Spleen (tissue), 7 donors: ENCODE results near the gene NSUN3.

Experiments used
- POLR2A ChIP-seq, 3 donors: fragments of 450-650 bp; IDR thresholded peaks; one replicate each; pipeline ENCODE4 v1.5.1; 2017; ENCODE audit warnings: antibody characterized with exemption in 3 of 3, mild to moderate bottlenecking in 1 of 3
- TF ChIP-seq, protein P1 (sequence below), 11 experiments: fragments of 200-600 bp in 7 of 11; fragments of 450-650 bp in 4 of 11; sonication (generic) in 4 of 11; IDR thresholded peaks in 8 of 11; conservative IDR thresholded peaks in 3 of 11; 1 replicate in 7 of 11; 2 replicates in 4 of 11; pipeline versions ENCODE4 v1.4.0 to v1.8.0; 2016 to 2021; ENCODE audit warnings: antibody characterized with exemption in 11 of 11, inconsistent platforms in 4 of 11, mild to moderate bottlenecking in 1 of 11
- donor health status: DM: no; HTN: no; CAD: no; lungs with moderate emphysema.
- donor health status: DM: no; HTN: no; CAD: no.
- donor health status: DM: no; HTN: no; CAD: no.

DNA sequence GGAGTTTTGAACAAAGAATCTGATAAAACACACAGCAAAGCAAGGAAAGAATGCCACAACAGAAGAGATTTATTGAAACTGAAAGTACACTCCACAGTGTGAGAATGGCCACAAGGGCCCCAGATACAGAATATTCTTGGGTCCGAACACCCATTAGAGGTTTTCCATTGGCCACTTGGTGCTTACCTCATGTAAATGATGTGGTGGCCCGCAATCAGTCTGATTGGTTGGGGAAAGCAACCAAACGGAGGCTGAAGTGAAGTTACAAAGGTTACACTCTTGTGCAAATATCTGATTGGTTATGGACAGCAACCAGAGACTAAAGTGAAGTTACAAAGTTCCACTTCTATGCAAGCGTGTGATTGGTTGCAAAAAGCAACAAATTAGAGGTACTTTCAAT lies 20.4 kb downstream of the NSUN3 start:
- TF ChIP-seq, protein P1, sequence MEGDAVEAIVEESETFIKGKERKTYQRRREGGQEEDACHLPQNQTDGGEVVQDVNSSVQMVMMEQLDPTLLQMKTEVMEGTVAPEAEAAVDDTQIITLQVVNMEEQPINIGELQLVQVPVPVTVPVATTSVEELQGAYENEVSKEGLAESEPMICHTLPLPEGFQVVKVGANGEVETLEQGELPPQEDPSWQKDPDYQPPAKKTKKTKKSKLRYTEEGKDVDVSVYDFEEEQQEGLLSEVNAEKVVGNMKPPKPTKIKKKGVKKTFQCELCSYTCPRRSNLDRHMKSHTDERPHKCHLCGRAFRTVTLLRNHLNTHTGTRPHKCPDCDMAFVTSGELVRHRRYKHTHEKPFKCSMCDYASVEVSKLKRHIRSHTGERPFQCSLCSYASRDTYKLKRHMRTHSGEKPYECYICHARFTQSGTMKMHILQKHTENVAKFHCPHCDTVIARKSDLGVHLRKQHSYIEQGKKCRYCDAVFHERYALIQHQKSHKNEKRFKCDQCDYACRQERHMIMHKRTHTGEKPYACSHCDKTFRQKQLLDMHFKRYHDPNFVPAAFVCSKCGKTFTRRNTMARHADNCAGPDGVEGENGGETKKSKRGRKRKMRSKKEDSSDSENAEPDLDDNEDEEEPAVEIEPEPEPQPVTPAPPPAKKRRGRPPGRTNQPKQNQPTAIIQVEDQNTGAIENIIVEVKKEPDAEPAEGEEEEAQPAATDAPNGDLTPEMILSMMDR (IDR thresholded peaks at IDR 0.05 in 8 of 11, conservative IDR thresholded peaks at IDR 0.05 in 3 of 11) = no peak
- TF ChIP-seq POLR2A (IDR thresholded peaks at IDR 0.05) = no peak
